Activated CD8-positive, alpha-beta T cell treated with anti-CD3 and anti-CD28 coated beads for 36 hours (primary cell): ENCODE measurements around the gene ATG9A. TPM values are rescaled to one million over a fixed set of nuclear protein-coding genes. Genes with fewer than 3 reads are reported as not detected.

Source experiments
- ATAC-seq: fragments of 200-7000 bp; cut with Tn5 transposase; one replicate; pipeline ENCODE4 v1.10.0; 2021; ENCODE audit warnings: mild to moderate bottlenecking, moderate library complexity
- CTCF ChIA-PET: fragments of 350-600 bp; sonication (Branson Sonifier 250); formaldehyde crosslinking; loops from one replicate; lab custom pipeline; 2021; ENCODE audit warnings: antibody characterized with exemption; lab: Charles Lee
- POLR2A ChIA-PET: fragments of 350-600 bp; sonication (Branson Sonifier 250); formaldehyde crosslinking; loops from one replicate; lab custom pipeline; 2021; ENCODE audit warnings: antibody characterized with exemption; lab: Charles Lee
- DNase-seq: peaks from one replicate; pipeline ENCODE4 v3.0.0-alpha.2; 2020
- H3K27ac Mint-ChIP-seq: one replicate; pipeline ENCODE4 v1.8.0; 2021; ENCODE audit warnings: mild to moderate bottlenecking, mixed read lengths
- H3K27me3 Mint-ChIP-seq: one replicate; pipeline ENCODE4 v1.8.0; 2021; ENCODE audit warnings: mixed read lengths
- H3K36me3 Mint-ChIP-seq: one replicate; pipeline ENCODE4 v1.8.0; 2021; ENCODE audit warnings: low read depth, mixed read lengths
- H3K4me1 Mint-ChIP-seq: one replicate; pipeline ENCODE4 v1.8.0; 2021; ENCODE audit warnings: low read depth, mixed read lengths
- H3K4me3 Mint-ChIP-seq: one replicate; pipeline ENCODE4 v1.8.0; 2021; ENCODE audit warnings: mild to moderate bottlenecking, moderate library complexity, mixed read lengths
- H3K9me3 Mint-ChIP-seq: one replicate; pipeline ENCODE4 v1.8.0; 2021; ENCODE audit warnings: mixed read lengths
- intact Hi-C: fragments of 100-400 bp; cut with micrococcal nuclease; formaldehyde crosslinking; loops from one replicate; pipeline ENCODE4 v1.10.0; 2022
- total RNA-seq, 2 experiments: library from RNA; stranded (reverse); gene quantifications; one replicate each; pipeline ENCODE4 v1.2.3, GENCODE V29; 2021
- TF ChIP-seq, protein P1 (sequence below): fragments of 200-600 bp; IDR thresholded peaks from one replicate; pipeline ENCODE4 v1.8.0; 2022; ENCODE audit warnings: antibody characterized with exemption, mild to moderate bottlenecking

ATG9A gene
- total RNA-seq, 2 experiments from 2014 or later = 54.8 to 58.7 TPM

DNA sequence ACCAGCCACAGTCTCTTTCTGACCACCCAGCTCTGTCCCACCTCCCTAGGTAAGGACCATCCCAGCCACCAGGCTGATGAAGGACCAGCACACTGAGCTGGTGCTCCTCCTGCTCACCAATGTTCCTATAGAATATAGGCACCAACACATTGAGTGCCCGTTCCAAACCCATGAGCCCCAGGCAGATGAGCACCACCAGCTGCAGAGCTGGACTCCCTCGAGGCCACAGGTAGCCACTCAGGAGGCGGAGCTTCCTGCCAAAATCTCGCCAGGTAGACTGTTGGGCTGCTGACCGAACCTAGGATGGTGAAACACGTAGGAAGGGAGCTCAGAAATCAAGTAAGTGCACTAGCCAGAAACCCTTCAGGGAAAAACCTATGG lies 12.9 kb downstream of the ATG9A start:
- Mint-ChIP-seq H3K27me3 (no peaks in the 10 kb centered on the region), H3K36me3 (peaks cover 54% of the 10 kb centered on the region), H3K27ac (no peak overlapping the region), H3K9me3 (no peaks in the 10 kb centered on the region), H3K4me1 (peaks cover 28% of the 10 kb centered on the region), H3K4me3 (peak overlapping the region; percentile 45)
- ATAC-seq (no peak), DNase-seq (no peak)
- POLR2A ChIA-PET = interaction anchor here (1.2 to 4.6 kb wide), 6 partner anchors 9 to 66 kb away, joined by 3 to 31 read pairs (median 8); partner anchors contain the start of gene ZFAND2B
- TF ChIP-seq, protein P1, sequence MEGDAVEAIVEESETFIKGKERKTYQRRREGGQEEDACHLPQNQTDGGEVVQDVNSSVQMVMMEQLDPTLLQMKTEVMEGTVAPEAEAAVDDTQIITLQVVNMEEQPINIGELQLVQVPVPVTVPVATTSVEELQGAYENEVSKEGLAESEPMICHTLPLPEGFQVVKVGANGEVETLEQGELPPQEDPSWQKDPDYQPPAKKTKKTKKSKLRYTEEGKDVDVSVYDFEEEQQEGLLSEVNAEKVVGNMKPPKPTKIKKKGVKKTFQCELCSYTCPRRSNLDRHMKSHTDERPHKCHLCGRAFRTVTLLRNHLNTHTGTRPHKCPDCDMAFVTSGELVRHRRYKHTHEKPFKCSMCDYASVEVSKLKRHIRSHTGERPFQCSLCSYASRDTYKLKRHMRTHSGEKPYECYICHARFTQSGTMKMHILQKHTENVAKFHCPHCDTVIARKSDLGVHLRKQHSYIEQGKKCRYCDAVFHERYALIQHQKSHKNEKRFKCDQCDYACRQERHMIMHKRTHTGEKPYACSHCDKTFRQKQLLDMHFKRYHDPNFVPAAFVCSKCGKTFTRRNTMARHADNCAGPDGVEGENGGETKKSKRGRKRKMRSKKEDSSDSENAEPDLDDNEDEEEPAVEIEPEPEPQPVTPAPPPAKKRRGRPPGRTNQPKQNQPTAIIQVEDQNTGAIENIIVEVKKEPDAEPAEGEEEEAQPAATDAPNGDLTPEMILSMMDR = no peak
- CTCF ChIA-PET = interaction anchor here (0.9 to 2.7 kb wide), 8 partner anchors 34 to 159 kb away, joined by 3 to 10 read pairs (median 3); partner anchors contain the start of genes NHEJ1 and TUBA4A
- intact Hi-C loops = no loop called here

DNA sequence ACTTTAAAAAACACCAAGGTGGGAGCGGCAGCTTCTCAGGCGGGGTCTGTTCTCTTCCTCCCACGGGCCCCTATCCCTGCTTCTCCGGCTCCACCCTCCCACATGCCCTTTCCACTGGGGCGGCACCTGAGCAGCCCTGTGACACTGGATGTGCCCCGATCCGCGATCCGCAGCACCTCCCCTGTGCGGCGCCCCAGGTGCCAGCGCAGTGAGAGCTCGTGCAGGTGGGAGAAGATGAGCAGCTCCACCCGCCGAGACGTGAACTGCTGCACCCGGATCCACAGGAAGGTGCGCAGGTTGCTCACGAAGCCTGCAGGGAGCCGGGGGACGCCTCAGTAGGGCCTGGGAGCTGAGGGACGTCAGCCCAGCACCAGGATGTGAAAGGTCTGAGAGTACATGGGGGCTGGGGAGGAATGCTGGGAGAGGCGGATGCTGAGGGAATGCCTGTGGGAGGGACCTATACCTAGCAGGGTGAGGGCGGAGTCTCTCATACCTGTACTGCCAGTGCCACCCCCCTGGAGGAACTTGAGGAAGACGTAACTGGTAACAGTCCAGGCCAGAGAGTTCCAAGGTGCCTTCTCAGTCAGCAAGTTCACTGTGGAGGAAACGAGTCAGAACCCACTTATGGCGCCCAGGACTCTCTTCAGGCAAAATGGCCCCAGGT lies 13.4 kb downstream of the ATG9A start:
- CTCF ChIA-PET = interaction anchor here (0.9 to 2.7 kb wide), 9 partner anchors 34 to 159 kb away, joined by 3 to 10 read pairs (median 3); partner anchors contain the start of genes NHEJ1 and TUBA4A
- POLR2A ChIA-PET = interaction anchor here (0.9 to 3.8 kb wide), 5 partner anchors 14 to 67 kb away, joined by 3 to 15 read pairs (median 4); partner anchors contain the start of gene ANKZF1
- DNase-seq (no peak), ATAC-seq (no peak)
- TF ChIP-seq, protein P1 = no peak
- intact Hi-C loops = no loop called here
- Mint-ChIP-seq H3K27ac (no peak overlapping the region), H3K36me3 (peaks cover 54% of the 10 kb centered on the region), H3K4me3 (no peak overlapping the region), H3K27me3 (no peaks in the 10 kb centered on the region), H3K9me3 (no peaks in the 10 kb centered on the region), H3K4me1 (peaks cover 33% of the 10 kb centered on the region)

DNA sequence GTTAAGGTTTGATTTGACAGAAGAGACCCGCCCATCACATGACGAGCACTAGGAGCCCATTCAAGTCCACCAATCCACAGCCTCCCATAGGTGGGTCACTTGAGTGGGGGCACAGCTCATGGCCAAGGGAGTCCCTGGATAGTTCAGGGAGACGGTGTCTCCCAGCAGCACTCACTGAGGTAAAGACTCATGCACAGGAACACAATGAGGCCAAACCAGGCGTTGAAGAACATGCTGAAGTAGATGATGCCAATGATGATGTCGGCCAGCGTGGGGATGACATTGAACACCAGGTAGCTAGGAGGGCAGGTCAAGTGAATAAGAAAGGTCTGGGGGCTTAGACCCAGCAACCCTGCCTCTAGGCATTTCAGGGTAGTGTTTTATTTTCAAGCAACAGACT lies 14.7 kb downstream of the ATG9A start:
- Mint-ChIP-seq H3K4me1 (peaks cover 40% of the 10 kb centered on the region), H3K4me3 (no peak overlapping the region), H3K27ac (no peak overlapping the region), H3K27me3 (no peaks in the 10 kb centered on the region), H3K9me3 (no peaks in the 10 kb centered on the region), H3K36me3 (peaks cover 53% of the 10 kb centered on the region)
- no peak for ATAC-seq
- intact Hi-C loops = loop anchor here (5.0 kb wide), 1 partner anchor 52 kb away; the partner anchor contains the start of gene NHEJ1
- CTCF ChIA-PET = interaction anchor here (1.1 to 2.7 kb wide), 2 partner anchors 37 to 80 kb away, joined by 3 to 10 read pairs; no protein-coding TSS in a partner anchor
- DNase-seq = no peak
- POLR2A ChIA-PET = interaction anchor here (1.0 to 3.8 kb wide), 2 partner anchors 15 to 36 kb away, joined by 3 to 15 read pairs; no protein-coding TSS in a partner anchor
- TF ChIP-seq, protein P1 = no peak

DNA sequence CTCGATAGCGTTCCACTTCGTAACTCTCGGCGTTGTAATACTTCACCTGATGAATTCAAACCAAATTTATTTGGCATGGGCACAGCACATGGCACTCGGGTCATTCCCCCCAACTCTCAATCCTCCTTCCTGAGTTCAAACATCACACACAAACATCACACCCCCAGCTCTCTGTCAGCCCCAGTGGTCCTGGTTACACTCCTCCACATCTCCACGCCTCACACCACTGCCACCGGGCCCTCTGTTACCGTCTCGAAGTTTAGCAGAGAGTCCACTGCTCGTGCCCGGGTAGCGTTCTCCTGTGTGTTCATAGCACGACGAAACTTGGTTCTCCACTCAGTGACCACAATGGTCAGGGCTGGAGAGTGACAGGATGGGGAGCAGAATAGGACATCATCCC lies 15.3 kb downstream of the ATG9A start:
- Mint-ChIP-seq H3K9me3 (no peaks in the 10 kb centered on the region), H3K27me3 (no peaks in the 10 kb centered on the region), H3K36me3 (peaks cover 51% of the 10 kb centered on the region), H3K4me1 (peaks cover 38% of the 10 kb centered on the region), H3K4me3 (no peak overlapping the region), H3K27ac (no peak overlapping the region)
- POLR2A ChIA-PET = interaction anchor here (1.0 to 3.8 kb wide), 2 partner anchors 14 to 35 kb away, joined by 3 to 15 read pairs; no protein-coding TSS in a partner anchor
- TF ChIP-seq, protein P1 = no peak
- DNase-seq = no peak
- intact Hi-C loops = loop anchor here (5.0 kb wide), 1 partner anchor 52 kb away; the partner anchor contains the start of gene NHEJ1
- ATAC-seq = no peak
- CTCF ChIA-PET = interaction anchor here (1.1 to 6.7 kb wide), 3 partner anchors 37 to 81 kb away, joined by 3 to 49 read pairs (median 13); partner anchors contain the start of gene SLC23A3
